Activated CD8-positive, alpha-beta memory T cell treated with anti-CD3 and anti-CD28 coated beads, Interleukin-2, amount 50 U/mL, for 24 hours (primary cell): ENCODE measurements around the gene RBM39.
"Not testable (repeated sequence)": the region's sequence is repeated elsewhere in the genome, so short reads cannot be mapped to it uniquely, and the experiment has no call there.

ENCODE experiments used
- DNase-seq: peaks from one replicate; pipeline ENCODE4 v3.0.0-alpha.2; 2020; ENCODE audit errors: extremely low read depth

Gene RBM39

DNA sequence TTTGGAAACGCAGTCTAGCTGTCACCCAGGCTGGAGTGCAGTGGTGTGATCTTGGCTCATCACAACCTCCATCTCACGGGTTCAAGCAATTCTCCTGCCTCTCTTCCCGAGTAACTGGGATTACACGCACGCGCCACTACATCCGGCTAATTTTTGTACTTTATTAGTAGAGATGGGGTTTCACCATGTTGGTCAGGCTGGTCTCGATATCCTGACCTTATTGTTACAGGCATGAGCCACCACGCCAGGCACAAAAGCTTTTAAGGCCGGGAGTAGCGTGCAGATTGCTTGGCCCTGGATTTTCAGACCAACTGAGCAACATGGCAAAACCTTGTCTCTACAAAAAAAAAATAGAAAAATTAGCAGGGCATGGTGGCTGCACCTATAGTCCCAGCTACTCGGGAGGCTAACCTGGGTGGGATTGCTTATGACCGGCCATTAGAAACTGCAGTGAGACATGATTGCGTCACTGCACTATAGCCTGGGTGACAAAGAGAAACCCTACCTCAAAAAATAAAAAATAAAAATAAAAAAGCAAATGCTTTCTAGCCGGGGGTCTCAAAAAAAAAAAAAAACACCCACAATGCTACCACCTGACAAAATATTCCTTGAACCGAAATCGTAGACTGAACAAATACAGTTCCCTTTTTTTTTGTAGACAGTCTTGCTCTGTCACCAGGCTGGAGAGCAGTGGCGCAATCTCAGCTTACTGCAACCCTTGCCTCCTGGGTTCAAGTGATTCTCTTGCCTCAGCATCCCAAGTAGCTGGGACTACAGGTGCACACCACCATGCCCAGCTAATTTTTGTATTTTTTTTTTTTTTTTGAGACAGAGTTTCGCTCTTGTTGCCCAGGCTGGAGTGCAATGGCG lies 15.0 kb downstream of the RBM39 start:
- no peak for DNase-seq

DNA sequence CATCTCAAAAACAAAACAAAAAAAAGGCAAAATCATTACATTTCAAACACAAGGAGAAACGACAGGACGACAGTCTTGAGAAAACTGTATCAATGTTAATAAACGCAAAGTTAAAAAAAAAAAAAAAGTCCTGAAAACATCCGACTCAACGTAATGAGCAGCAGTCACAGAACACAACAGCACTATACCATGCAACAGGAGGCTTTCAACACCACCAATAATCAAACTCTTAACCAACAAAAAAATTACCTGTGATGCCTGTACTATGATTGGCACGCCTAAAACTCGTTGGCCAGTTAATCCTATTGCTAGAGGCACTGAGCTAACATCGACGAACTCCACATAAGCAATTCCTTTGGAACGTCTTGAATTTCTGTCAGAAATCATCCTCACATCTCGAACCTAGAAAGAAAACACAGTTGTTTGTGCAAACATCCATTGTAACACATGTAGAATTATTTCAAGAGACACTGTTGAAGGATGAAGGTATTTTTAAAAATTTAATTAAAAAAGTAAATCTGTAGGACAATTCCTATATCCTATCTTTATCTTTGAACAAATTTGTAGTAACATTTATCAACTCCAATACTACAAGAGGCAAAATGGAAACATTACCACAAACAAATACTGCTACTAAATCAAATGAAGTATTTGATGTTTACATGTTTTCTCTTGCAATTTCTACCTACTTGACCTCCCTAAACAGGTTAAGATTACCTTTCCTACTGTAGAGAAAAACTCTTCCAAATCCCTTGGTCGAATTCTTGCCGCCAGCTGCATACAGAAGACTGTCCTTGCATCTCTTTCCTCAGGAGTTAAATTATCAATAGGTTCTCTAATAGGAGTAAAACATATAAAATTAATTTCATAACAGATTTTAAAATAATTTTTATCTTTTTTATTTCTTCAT lies 17.5 kb downstream of the RBM39 start:
- no peak for DNase-seq

DNA sequence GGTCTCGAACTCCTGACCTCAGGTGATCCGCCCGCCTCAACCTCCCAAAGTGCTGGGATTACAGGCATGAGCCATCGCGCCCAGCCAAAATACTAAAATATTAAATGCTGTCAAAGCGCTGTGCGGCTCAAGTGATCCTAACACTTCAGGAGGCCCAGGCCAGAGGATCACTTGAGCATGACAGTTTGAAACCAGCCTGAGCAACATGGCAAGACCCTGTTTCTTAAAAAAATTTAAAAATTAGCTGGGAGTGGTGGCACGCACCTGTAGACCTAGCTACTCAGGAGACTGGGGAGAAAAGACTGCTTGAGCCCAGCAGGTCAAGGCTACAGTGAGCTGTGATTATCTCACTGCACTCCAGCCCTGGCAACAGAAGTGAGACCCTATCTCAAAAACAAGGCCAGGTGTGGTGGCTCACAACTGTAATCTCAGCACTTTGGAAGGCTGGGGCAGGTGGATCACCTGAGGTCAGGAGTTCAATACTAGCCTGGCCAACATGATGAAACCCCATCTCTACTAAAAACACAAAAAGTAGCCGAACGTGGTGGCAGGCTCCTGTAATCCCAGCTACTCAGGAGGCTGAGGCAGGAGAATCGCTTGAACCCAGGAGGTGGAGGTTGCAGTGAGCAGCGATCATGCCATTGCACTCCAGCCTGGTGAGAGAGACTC lies 18.3 kb downstream of the RBM39 start:
- DNase-seq = not testable (repeated sequence)

DNA sequence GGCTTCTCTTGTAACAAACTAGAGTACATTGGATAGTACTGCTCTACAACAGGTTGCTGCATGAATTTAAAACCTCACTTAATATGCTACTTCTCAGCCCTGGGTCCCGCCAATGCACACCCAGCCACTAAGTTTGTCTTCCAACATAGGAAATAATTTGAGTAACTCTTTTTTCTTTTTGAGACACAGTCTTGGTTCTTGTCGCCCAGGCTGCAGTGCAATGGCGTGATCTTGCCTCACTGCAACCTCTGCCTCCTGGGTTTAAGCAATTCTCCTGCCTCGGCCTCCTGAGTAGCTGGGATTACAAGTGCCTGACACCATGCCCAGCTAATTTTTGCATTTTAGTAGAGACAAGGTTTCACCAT lies 18.8 kb downstream of the RBM39 start:
- DNase-seq = not testable (repeated sequence)

DNA sequence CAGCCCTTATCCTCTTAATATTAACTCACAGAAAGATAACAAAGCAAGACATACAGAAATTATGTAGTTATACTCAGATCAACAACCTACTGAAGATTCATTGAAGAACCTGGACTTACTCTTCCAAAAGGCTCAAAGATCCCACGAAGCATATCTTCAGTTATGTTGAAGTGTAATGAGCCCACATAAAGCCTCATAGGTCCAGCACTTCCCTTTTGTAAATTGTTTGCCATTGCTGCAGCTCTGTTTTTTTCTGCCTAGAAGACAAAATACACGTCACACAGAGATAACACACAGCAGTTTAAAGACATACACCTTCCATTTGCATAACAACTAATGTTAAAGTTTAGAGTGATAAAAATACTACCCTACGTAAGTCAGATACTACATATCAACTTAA lies 20.4 kb downstream of the RBM39 start:
- no peak for DNase-seq

DNA sequence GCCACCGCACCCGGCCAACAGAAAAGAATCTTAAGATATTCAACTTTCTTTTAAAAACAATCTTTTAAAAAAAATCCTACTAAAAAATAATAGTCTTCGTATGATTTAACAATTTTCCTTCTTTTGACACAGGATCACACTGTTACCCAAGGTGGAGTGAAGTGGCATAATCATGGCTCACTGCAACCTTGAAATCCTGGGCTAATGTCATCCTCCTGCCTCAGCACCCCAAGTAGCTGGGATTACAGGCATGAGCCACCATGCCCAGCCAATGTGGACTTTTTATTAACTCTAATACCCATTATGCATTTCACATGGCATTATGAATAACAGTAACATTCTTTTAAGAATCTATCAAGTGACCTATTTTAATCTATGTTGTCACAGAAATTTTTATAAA lies 20.8 kb downstream of the RBM39 start:
- no peak for DNase-seq

DNA sequence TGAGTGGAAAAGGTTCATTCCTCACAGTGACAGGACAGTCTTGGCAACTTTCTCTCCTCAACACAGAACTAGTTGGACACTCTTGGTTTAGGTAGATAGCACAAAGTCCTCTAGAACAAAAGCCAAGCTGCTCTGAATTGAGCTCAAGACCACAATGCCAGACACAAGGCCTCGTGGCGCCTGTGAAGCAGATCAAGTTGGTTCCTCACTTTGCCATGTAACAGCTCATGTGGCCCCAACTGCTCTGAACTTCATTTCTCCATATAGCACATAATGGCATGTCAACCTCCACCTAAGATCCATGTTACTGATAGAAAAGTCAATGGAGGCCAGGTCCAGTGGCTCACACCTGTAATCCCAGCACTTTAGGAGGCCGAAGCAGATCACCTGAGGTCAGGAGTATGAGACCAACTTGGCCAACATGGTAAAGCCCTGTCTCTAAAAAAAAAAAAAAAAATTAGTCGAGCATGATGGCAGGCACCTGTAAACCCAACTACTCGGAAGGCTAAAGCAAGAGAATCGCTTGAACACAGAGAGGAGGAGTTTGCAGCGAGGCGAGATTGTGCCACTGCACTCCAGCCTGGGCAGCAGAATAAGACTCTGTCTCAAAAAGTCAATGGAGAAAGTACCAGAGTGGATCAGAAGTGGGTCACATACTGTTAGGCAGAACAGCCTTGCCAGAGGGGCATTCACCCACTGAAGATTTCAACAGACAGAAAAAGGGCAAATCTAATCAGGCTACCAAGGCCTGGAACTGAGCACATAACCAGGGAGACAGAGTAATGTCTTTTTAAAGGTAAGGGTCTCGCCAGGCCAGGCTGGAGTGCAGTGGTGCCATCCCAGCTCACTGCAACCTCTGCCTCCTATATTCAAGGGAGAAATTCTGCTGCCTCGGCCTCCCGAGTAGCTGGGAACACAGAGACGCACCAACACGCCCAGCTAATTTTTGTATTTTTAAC lies 21.6 kb downstream of the RBM39 start:
- DNase-seq = no peak

DNA sequence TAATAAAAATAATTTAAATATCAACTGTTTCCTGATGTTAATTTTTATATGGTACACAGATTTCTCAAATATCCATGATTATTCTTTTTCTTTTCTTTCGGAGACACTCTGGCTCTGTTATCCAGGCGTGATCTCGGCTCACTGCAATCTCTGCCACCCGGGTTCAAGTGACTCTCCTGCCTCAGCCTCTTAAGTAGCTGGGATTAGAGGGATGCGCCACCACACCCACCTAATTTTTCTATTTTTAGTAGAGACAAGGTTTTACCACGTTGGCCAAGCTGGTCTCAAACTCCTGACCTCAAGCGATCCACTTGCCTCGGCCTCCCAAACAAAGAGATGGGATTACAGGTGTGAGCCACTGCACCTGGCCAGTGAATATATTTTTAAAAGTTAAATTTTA lies 22.3 kb downstream of the RBM39 start:
- no peak for DNase-seq

DNA sequence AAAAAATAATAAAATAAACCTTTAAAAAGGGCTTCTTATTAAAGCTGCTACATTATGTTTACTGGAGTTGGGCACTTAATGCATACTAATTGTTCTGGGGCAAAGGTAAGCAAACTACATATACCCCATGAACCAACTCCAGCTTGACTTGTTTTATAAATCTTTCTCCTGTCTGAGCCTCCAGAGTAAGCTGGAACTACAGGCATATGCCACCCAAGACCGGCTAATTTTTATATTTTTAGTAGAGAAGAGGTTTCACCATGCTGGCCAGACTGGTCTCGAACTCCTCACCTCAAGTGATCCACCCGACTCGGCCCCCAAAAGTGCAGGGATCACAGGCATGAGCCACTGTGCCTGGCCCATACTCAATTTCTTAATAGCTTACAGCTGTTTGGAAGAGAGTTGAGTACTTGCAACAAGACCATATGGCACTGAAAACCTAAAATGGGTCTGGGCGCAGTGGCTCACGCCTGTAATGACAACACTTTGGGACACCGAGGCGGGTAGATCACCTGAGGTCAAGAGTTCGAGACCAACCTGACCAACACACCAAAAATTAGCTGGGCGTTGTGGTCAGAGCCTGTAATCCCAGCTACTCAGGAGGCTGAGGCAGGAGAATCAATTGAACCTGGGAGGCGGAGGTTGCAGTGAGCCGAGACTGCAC lies 23.0 kb downstream of the RBM39 start:
- DNase-seq = no peak

DNA sequence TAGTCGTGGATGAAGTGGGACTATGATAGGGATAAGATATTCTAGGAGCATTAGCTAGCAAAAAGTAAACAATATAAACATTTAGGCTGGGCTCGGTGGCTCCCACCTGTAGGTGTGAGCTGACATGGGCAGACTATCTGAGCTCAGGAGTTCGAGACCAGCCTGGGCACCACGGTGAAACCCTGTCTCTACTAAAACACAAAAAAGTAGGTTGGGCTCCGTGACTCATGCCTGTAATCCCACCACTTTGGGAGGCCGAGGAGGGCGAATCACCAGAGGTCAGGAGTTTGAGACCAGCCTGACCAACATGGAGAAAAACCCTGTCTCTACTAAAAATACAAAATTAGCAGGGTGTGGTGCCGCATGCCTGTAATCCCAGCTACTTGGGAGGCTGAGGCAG lies 23.7 kb downstream of the RBM39 start:
- DNase-seq = not testable (repeated sequence)

DNA sequence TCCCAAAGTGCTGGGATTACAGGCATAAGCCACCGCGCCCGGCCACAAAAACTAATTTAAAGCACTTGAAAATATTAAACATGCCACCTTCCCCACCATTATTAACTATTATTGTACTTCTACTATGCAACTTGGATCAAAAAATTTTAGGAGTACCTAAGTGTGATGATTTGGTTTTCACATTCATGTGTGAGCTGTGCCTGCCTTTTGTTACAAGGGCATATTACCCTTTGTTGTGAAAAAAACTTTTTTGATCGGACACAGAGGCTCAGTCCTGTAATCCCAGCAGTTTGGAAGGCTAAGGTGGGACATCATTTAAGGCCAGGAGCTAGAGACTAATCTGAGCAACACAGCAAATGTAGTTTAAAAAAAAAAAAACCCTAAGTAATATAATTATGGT lies 25.7 kb downstream of the RBM39 start:
- no peak for DNase-seq

DNA sequence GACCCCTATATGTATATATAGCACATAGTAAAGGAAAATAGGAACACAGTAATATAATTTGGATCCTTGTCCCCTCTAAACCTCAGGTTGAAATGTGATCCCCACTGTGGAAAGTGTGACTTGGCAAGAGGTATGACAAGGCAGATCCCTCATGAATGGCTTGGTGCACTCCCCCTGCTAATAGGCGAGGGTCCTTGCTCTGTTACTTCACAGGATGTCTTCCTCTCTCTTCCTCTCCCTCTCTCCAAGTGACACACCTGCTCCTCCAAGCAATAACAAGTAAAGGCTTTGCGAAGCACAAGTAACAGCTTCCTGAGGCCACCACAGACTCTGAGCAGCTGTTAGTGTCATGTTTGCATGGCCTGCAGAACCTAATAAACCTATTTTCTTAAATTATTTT lies 26.4 kb downstream of the RBM39 start:
- no peak for DNase-seq

DNA sequence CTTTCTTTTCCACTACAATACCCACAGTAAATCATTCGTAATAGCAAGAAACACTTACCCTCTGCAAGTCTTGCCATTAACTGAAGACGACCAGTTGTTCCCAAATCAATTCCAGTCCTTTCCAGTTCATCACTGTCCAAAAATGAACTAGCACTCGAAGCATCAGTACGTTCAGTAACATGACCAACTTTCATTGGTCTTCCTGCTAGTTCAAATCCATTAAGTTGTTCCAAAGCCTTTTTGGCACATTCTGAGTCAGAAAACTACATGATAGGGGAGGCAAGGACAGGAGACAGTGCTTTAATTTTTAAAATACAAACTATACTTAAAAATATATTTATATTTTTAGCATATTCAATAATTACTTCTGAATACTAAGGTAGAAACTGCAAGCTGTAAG lies 27.9 kb downstream of the RBM39 start:
- no peak for DNase-seq

DNA sequence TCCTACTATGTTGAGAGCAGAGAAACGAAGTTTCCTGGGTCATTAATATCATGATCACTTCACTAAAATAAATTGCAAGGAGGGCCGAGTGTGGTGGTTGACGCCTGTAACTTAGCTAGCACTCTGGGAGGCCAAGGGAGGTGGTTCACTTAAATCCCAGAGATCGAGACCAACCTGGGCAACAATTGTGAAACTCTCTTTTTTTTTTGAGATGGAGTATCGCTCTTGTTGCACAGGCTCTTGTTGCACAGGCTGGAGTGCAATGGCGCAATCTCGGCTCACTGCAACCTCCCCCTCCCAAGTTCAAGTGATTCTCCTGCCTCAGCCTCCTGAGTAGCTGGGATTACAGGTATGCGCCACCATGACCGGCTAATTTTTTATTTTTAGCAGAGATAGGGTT lies 28.9 kb downstream of the RBM39 start:
- DNase-seq = not testable (repeated sequence)

DNA sequence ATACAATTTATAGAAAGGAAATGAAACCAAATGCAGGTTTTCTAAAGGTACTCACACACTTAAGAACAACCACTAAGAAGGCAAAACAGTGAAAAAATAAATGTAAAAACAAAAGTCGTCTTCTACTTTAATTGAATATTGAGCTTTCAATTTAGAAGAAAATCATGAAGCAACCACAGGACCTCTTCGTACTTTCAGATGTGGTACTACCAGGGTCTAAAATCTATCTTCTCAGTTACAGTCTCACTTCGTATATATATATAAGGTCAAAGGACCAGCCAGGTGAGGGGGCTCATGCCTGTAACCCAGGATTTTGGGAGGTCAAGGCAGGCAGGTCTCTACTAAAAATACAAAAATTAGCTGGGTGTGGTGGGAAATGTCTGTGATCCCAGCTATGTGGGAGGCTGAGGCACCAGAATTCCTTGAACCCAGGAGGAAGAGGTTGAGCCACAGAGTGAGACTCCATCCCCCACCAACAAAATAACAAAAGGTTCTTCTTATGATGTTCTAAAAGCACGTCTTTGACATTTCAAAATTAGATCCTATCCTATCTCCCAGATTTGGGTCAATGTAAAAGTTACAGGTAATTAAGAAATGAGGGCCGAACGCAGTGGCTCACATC lies 30.4 kb downstream of the RBM39 start:
- no peak for DNase-seq

DNA sequence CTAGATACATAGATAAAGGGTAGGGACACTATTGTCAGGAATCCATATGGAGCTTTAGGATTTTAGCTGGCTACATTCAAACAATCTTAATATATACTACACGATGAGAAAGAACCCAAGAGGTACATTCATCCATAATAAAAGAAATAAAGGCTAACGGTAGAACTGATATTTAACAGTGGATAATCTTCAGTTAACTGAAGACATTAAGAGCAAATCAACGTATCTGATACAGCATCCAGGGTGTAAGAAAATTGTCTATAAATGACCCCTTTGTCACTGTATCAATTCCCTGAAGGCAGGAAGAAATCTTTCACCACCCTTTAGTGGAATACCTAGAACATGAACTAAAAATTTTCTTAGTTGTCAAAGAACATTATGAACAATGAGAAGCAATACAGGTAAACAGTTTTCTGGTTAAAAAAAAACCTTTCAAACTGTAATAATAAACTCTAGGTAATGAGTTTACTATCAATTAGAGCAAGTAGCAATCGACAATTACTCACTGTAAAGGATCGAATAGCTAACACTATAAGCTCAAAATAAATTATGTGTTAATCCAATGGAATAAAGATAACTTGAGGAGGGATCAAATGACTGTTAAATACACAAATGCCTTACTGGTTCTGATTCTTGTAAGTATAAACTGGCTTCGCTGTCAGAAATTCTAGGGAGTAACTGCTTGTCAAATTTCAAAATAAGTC lies 31.0 kb downstream of the RBM39 start:
- DNase-seq = no peak

DNA sequence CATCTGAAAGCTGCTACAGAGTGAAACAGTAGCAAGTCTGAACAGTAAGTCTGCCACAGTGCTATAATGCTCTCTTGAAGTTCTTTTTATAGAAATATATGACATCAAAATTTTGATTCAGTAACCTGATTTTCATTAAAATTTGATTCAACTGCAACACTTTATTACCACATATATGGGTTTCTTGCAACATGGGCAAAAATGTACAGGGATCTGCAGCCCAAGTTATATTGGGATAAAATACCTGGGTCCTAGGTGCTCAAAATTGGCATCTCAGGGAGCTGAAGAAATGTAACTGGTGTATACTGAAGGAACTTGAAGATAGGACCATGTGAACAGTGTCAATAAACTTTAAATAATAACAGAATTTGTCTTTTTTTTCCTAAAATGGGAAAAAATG lies 32.0 kb downstream of the RBM39 start:
- DNase-seq = no peak

DNA sequence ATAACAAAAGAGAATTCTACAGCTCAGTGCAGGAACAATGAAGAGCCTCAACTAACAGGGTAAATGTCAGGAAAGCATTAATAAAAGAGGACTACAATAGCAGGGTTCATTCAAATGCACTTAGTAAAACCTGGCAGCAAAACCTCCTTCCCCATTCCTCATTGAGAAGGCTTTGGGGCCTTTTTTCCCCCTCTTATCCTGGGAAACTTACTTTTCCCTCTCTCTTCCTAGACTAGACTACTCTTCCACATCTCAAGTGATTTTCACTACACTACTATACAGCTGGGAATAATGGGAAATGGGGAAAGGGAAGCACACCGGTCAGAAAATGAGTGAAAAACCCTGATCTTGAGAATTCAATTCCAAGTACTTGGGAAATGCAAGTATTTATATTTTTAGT lies 32.8 kb downstream of the RBM39 start:
- no peak for DNase-seq

DNA sequence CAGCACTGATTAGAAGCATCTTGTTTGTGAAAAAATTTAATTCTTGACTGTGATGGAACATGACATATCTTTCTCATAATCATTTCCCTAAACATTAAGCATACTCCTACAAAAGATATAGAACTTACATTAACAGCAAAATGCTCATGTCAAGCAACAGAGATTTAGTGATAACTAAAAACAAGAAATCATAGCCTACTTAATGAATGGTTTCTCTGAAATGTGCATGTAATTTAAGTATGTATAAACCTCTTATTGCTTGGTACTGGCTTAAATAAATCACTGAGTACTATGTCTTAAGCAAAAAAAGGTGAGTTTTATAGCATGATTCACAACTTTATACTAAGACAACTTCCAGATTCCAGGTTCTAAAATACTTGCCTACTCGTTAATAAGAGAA lies 33.6 kb downstream of the RBM39 start:
- DNase-seq = no peak
